WTC11 (cell line): ENCODE results near the gene RAB25. TPM values are rescaled to one million over a fixed set of nuclear protein-coding genes. Genes with fewer than 3 reads are reported as not detected.

Experiments used
- ATAC-seq: fragments of 200-7000 bp; cut with Tn5 transposase; 2 replicates; pipeline ENCODE4 v1.10.0; 2021; ENCODE audit warnings: mild to moderate bottlenecking, moderate library complexity
- CTCF ChIA-PET: fragments of 300-600 bp; sonication (Branson Sonifier 250); formaldehyde crosslinking; loops from one replicate; lab custom pipeline; 2021; ENCODE audit warnings: antibody characterized with exemption; lab: Charles Lee
- POLR2A ChIA-PET: fragments of 350-600 bp; sonication (Branson Sonifier 250); formaldehyde crosslinking; loops from one replicate; lab custom pipeline; 2021; ENCODE audit warnings: antibody characterized with exemption; lab: Charles Lee
- DNase-seq: peaks from one replicate; pipeline ENCODE4 v3.0.0; 2021; ENCODE audit warnings: low spot score
- H3K27ac Mint-ChIP-seq: 2 replicates; pipeline ENCODE4 v1.8.0; 2021; ENCODE audit warnings: mixed read lengths
- H3K27me3 Mint-ChIP-seq: 2 replicates; pipeline ENCODE4 v1.8.0; 2021; ENCODE audit warnings: low read depth, mild to moderate bottlenecking, moderate library complexity, mixed read lengths
- H3K36me3 Mint-ChIP-seq: 2 replicates; pipeline ENCODE4 v1.8.0; 2021; ENCODE audit warnings: mixed read lengths
- H3K4me1 Mint-ChIP-seq: 2 replicates; pipeline ENCODE4 v1.8.0; 2022; ENCODE audit warnings: mixed read lengths
- H3K4me3 Mint-ChIP-seq: 2 replicates; pipeline ENCODE4 v1.8.0; 2021; ENCODE audit warnings: mild to moderate bottlenecking, moderate library complexity, mixed read lengths
- H3K9me3 Mint-ChIP-seq: 2 replicates; pipeline ENCODE4 v1.8.0; 2021; ENCODE audit warnings: mixed read lengths
- ATF1 ChIP-seq: sonication (generic); formaldehyde crosslinking; IDR thresholded peaks from 2 replicates; pipeline ENCODE4 v1.8.1; 2023; ENCODE audit warnings: mild to moderate bottlenecking, moderate library complexity, missing genetic modification reagents
- ELF4 ChIP-seq: sonication (generic); formaldehyde crosslinking; IDR thresholded peaks from 2 replicates; pipeline ENCODE4 v1.8.1; 2022; ENCODE audit warnings: low read depth, mild to moderate bottlenecking, moderate library complexity, missing genetic modification reagents
- ETV6 ChIP-seq: sonication (generic); formaldehyde crosslinking; IDR thresholded peaks from 2 replicates; pipeline ENCODE4 v1.8.1; 2022; ENCODE audit warnings: mild to moderate bottlenecking, missing genetic modification reagents
- GABPB1 ChIP-seq: sonication (generic); formaldehyde crosslinking; IDR thresholded peaks from 2 replicates; pipeline ENCODE4 v1.8.1; 2023; ENCODE audit warnings: mild to moderate bottlenecking, missing genetic modification reagents
- HMGXB4 ChIP-seq: sonication (generic); formaldehyde crosslinking; IDR thresholded peaks from 2 replicates; pipeline ENCODE4 v1.8.1; 2023; ENCODE audit warnings: mild to moderate bottlenecking, moderate library complexity, missing genetic modification reagents
- IRF2 ChIP-seq: sonication (generic); formaldehyde crosslinking; IDR thresholded peaks from 2 replicates; pipeline ENCODE4 v1.8.0; 2022; ENCODE audit warnings: low read depth, missing genetic modification reagents, borderline replicate concordance
- MAX ChIP-seq: sonication (generic); formaldehyde crosslinking; IDR thresholded peaks from 2 replicates; pipeline ENCODE4 v1.8.0; 2022; ENCODE audit warnings: mild to moderate bottlenecking, missing genetic modification reagents
- NFE2L1 ChIP-seq: sonication (generic); formaldehyde crosslinking; IDR thresholded peaks from 2 replicates; pipeline ENCODE4 v1.8.1; 2023; ENCODE audit warnings: missing genetic modification reagents
- NR2C2 ChIP-seq: sonication (generic); formaldehyde crosslinking; IDR thresholded peaks from 2 replicates; pipeline ENCODE4 v1.8.0; 2022; ENCODE audit warnings: mild to moderate bottlenecking, missing genetic modification reagents
- STAT6 ChIP-seq: sonication (generic); formaldehyde crosslinking; conservative IDR thresholded peaks from 2 replicates; pipeline ENCODE4 v1.8.1; 2023; ENCODE audit warnings: mild to moderate bottlenecking, low read depth, missing genetic modification reagents, moderate library complexity
- ZBTB21 ChIP-seq: sonication (generic); formaldehyde crosslinking; IDR thresholded peaks from 2 replicates; pipeline ENCODE4 v1.8.1; 2023; ENCODE audit warnings: mild to moderate bottlenecking, missing genetic modification reagents, borderline replicate concordance
- ZNF138 ChIP-seq: sonication (generic); formaldehyde crosslinking; conservative IDR thresholded peaks from 2 replicates; pipeline ENCODE4 v1.8.1; 2022; ENCODE audit warnings: mild to moderate bottlenecking, moderate library complexity, missing genetic modification reagents
- ZNF219 ChIP-seq: sonication (generic); formaldehyde crosslinking; IDR thresholded peaks from 2 replicates; pipeline ENCODE4 v1.8.0; 2023; ENCODE audit warnings: missing genetic modification reagents, mild to moderate bottlenecking, borderline replicate concordance
- total RNA-seq: library from RNA; stranded (reverse); gene quantifications from 3 replicates; pipeline ENCODE4 v1.2.3, GENCODE V29; 2021

RAB25 gene
- total RNA-seq, 1 experiment from 2014 or later = 61.9 TPM

GRCh38 chr1:156117414-156118176 is 56.6 kb downstream of the RAB25 start:
- Mint-ChIP-seq H3K4me3 (no peak overlapping the region), H3K27me3 (peaks cover 8% of the 10 kb centered on the region), H3K27ac (no peak overlapping the region), H3K9me3 (no peaks in the 10 kb centered on the region), H3K4me1 (peaks cover 55% of the 10 kb centered on the region), H3K36me3 (no peaks in the 10 kb centered on the region)
- no peak for ATAC-seq
- CTCF ChIA-PET = interaction anchor here (1.7 to 28.0 kb wide), 2 partner anchors 22 to 108 kb away, joined by 4 to 1176 read pairs; partner anchors contain the start of gene MEX3A
- DNase-seq = no peak
- TF ChIP-seq HMGXB4 (CRISPR knock-in tag) = no peak
- no peak for TF ChIP-seq ETV6
- POLR2A ChIA-PET = no interaction called here

GRCh38 chr1:156118177-156118868 is 57.4 kb downstream of the RAB25 start:
- DNase-seq (no peak), ATAC-seq (no peak)
- Mint-ChIP-seq H3K27me3 (peaks cover 8% of the 10 kb centered on the region), H3K4me3 (no peak overlapping the region), H3K27ac (peak overlapping the region; percentile 57; the same call in 1 of the 2 replicates), H3K9me3 (no peaks in the 10 kb centered on the region), H3K4me1 (peaks cover 59% of the 10 kb centered on the region), H3K36me3 (no peaks in the 10 kb centered on the region)
- ChIA-PET CTCF (interaction anchor here (1.0 to 28.0 kb wide), 4 partner anchors 11 to 107 kb away, joined by 3 to 1176 read pairs (median 16); partner anchors contain the start of gene MEX3A), POLR2A (no interaction called here)
- no peak for TF ChIP-seq ELF4
- no peak for TF ChIP-seq NFE2L1
- no peak for TF ChIP-seq ZBTB21 (CRISPR knock-in tag)
- TF ChIP-seq ATF1 (CRISPR knock-in tag) = no peak
- no peak for TF ChIP-seq ZNF138
- no peak for TF ChIP-seq ZNF219 (CRISPR knock-in tag)
- TF ChIP-seq GABPB1 (CRISPR knock-in tag) = no peak
- no peak for TF ChIP-seq IRF2 (CRISPR knock-in tag)
- TF ChIP-seq MAX = no peak

GRCh38 chr1:156119503-156120209 is 58.7 kb downstream of the RAB25 start:
- Mint-ChIP-seq H3K36me3 (no peaks in the 10 kb centered on the region), H3K27ac (0 out of 2 replicates have a peak overlapping the region, but pooled peaks have one; percentile 29), H3K4me1 (peaks cover 61% of the 10 kb centered on the region), H3K9me3 (no peaks in the 10 kb centered on the region), H3K4me3 (no peak overlapping the region), H3K27me3 (peaks cover 8% of the 10 kb centered on the region)
- POLR2A ChIA-PET = no interaction called here
- ATAC-seq = no peak
- DNase-seq = no peak
- no peak for TF ChIP-seq NR2C2 (CRISPR knock-in tag)
- TF ChIP-seq MAX = no peak
- TF ChIP-seq ZNF219 (CRISPR knock-in tag) = no peak
- TF ChIP-seq STAT6 (CRISPR knock-in tag) = no peak
- TF ChIP-seq ZBTB21 (CRISPR knock-in tag) = no peak
- CTCF ChIA-PET = interaction anchor here (1.0 to 28.0 kb wide), 3 partner anchors 10 to 54 kb away, joined by 3 to 1176 read pairs (median 29); partner anchors contain the start of gene MEX3A

Other genes with a start within 250 kb of the RAB25 start
- 44.6 to 54.4 TPM (median 46.6 TPM) in 3 replicates for gene GON4L, start 203.9 kb upstream of the RAB25 start, total RNA-seq
- 6.1 to 8.9 TPM (median 7.5 TPM) in 3 replicates for gene SYT11, start 201.6 kb upstream of the RAB25 start, total RNA-seq
- gene RIT1, start 149.8 kb upstream of the RAB25 start, total RNA-seq = 25.1 to 29.3 TPM (median 27.2 TPM) in 3 replicates
- gene KHDC4, start 126.7 kb upstream of the RAB25 start, total RNA-seq = 46.0 to 64.4 TPM (median 59.8 TPM) in 3 replicates
- gene RXFP4, start 119.5 kb upstream of the RAB25 start, total RNA-seq = not detected in 3 replicates
- 60.0 to 69.5 TPM (median 66.2 TPM) in 3 replicates for gene ARHGEF2, start 82.6 kb upstream of the RAB25 start, total RNA-seq
- gene SSR2, start 40.2 kb upstream of the RAB25 start, total RNA-seq = 172 to 175 TPM (median 174 TPM) in 3 replicates
- gene UBQLN4, start 7.4 kb upstream of the RAB25 start, total RNA-seq = 35.0 to 37.3 TPM (median 36.3 TPM) in 3 replicates
- gene LAMTOR2, start 6.4 kb upstream of the RAB25 start, total RNA-seq = 62.4 to 75.7 TPM (median 73.8 TPM) in 3 replicates
- 66.3 to 79.1 TPM (median 70.6 TPM) in 3 replicates for gene MEX3A, start 21.3 kb downstream of the RAB25 start, total RNA-seq
- gene LMNA, start 53.6 kb downstream of the RAB25 start, total RNA-seq = 40.7 to 68.8 TPM (median 46.2 TPM) in 3 replicates
- gene SEMA4A, start 92.4 kb downstream of the RAB25 start, total RNA-seq = 6.9 to 12.4 TPM (median 8.7 TPM) in 3 replicates
- 17.9 to 29.1 TPM (median 19.7 TPM) in 3 replicates for gene SLC25A44, start 132.9 kb downstream of the RAB25 start, total RNA-seq
- 112 to 129 TPM (median 115 TPM) in 3 replicates for gene PMF1, start 151.8 kb downstream of the RAB25 start, total RNA-seq
- gene BGLAP, start 181.0 kb downstream of the RAB25 start, total RNA-seq = 2.3 to 3.8 TPM (median 2.6 TPM) in 3 replicates
- gene PAQR6, start 186.9 kb downstream of the RAB25 start, total RNA-seq = 5.9 to 7.9 TPM (median 6.5 TPM) in 3 replicates
- gene SMG5, start 221.7 kb downstream of the RAB25 start, total RNA-seq = 87.7 to 109 TPM (median 91.1 TPM) in 3 replicates
- 2.2 to 2.7 TPM (median 2.4 TPM) in 3 replicates for gene TMEM79, start 223.2 kb downstream of the RAB25 start, total RNA-seq
- gene GLMP, start 234.5 kb downstream of the RAB25 start, total RNA-seq = 53.7 to 60.3 TPM (median 58.7 TPM) in 3 replicates
- 0.39 TPM in 1 of 3 replicates, not detected in the others for gene VHLL, start 238.1 kb downstream of the RAB25 start, total RNA-seq